Muscle layer of duodenum (tissue), 2 donors: ENCODE measurements around the gene MAGI1.

Experiments used
- H3K27ac ChIP-seq: one replicate; pipeline ENCODE4 v1.7.0; 2013; ENCODE audit warnings: mild to moderate bottlenecking, low read length
- H3K27me3 ChIP-seq: one replicate; pipeline ENCODE4 v1.7.0; 2013; ENCODE audit warnings: low read depth, mild to moderate bottlenecking, control low read depth, low read length
- H3K36me3 ChIP-seq, 2 donors: one replicate each; pipeline ENCODE4 v1.7.0; 2013; ENCODE audit warnings: low read length in 2 of 2, control low read depth in 1 of 2, mild to moderate bottlenecking in 1 of 2; ENCODE audit not compliant: insufficient read depth in 2 of 2, control insufficient read depth in 1 of 2
- H3K4me1 ChIP-seq, 2 donors: one replicate each; pipeline ENCODE4 v1.7.0; 2013; ENCODE audit warnings: low read length in 2 of 2, mild to moderate bottlenecking in 2 of 2, control low read depth in 1 of 2, moderate library complexity in 1 of 2; ENCODE audit not compliant: insufficient read depth in 2 of 2, control insufficient read depth in 1 of 2
- H3K4me3 ChIP-seq, 2 donors: one replicate each; pipeline ENCODE4 v1.7.0; 2013; ENCODE audit warnings: low read length in 2 of 2, low read depth in 1 of 2, mild to moderate bottlenecking in 1 of 2
- H3K9me3 ChIP-seq, 2 donors: one replicate each; pipeline ENCODE4 v1.7.0; 2013; ENCODE audit warnings: low read length in 2 of 2, control low read depth in 1 of 2, mild to moderate bottlenecking in 1 of 2; ENCODE audit not compliant: control insufficient read depth in 1 of 2
- donor health status: healthy.

The MAGI1 gene

GRCh38 chr3:65348398-65348995 lies 690.2 kb downstream of the MAGI1 start:
- H3K36me3 ChIP-seq = no peaks in the 10 kb centered on the region
- no peaks in the 10 kb centered on the region for H3K27me3 ChIP-seq
- no peaks in the 10 kb centered on the region for H3K4me1 ChIP-seq
- H3K4me3 ChIP-seq = no peak overlapping the region
- H3K27ac ChIP-seq = no peak overlapping the region
- H3K9me3 ChIP-seq = no peaks in the 10 kb centered on the region

- Histone ChIP-seq H3K4me3 (no peak overlapping the region), H3K4me1 (no peaks in the 10 kb centered on the region), H3K27ac (no peak overlapping the region)
These were observed 691.6 kb downstream of the MAGI1 start for GRCh38 chr3:65347166-65347565.

GRCh38 chr3:65344846-65345245 lies 693.9 kb downstream of the MAGI1 start:
- H3K4me3 ChIP-seq = no peak overlapping the region
- no peak overlapping the region for H3K27ac ChIP-seq
- no peaks in the 10 kb centered on the region for H3K36me3 ChIP-seq
- H3K4me1 ChIP-seq = no peaks in the 10 kb centered on the region
- no peaks in the 10 kb centered on the region for H3K27me3 ChIP-seq
- H3K9me3 ChIP-seq = no peaks in the 10 kb centered on the region

More at GRCh38 chr3:65347166-65347565, 691.6 kb downstream of the MAGI1 start:
- Histone ChIP-seq H3K36me3 (no peaks in the 10 kb centered on the region), H3K9me3 (no peaks in the 10 kb centered on the region), H3K27me3 (no peaks in the 10 kb centered on the region)

- Histone ChIP-seq H3K27ac (no peak overlapping the region), H3K9me3 (no peaks in the 10 kb centered on the region), H3K4me1 (no peaks in the 10 kb centered on the region), H3K27me3 (no peaks in the 10 kb centered on the region), H3K36me3 (no peaks in the 10 kb centered on the region), H3K4me3 (no peak overlapping the region)
These were observed 694.3 kb downstream of the MAGI1 start for GRCh38 chr3:65344444-65344843.

- Histone ChIP-seq H3K9me3 (no peaks in the 10 kb centered on the region), H3K27me3 (no peaks in the 10 kb centered on the region), H3K4me3 (no peak overlapping the region), H3K4me1 (no peaks in the 10 kb centered on the region), H3K36me3 (no peaks in the 10 kb centered on the region), H3K27ac (no peak overlapping the region)
These were observed 695.0 kb downstream of the MAGI1 start for GRCh38 chr3:65343736-65344135.

GRCh38 chr3:65343026-65343425 lies 695.7 kb downstream of the MAGI1 start:
- no peaks in the 10 kb centered on the region for H3K36me3 ChIP-seq
- no peak overlapping the region for H3K4me3 ChIP-seq
- H3K4me1 ChIP-seq = no peaks in the 10 kb centered on the region
- no peaks in the 10 kb centered on the region for H3K9me3 ChIP-seq
- no peaks in the 10 kb centered on the region for H3K27me3 ChIP-seq
- H3K27ac ChIP-seq = no peak overlapping the region

- H3K27ac ChIP-seq = no peak overlapping the region
- H3K27me3 ChIP-seq = no peaks in the 10 kb centered on the region
- H3K4me1 ChIP-seq = no peaks in the 10 kb centered on the region
- H3K36me3 ChIP-seq = no peaks in the 10 kb centered on the region
- no peak overlapping the region for H3K4me3 ChIP-seq
- no peaks in the 10 kb centered on the region for H3K9me3 ChIP-seq
These were observed 696.5 kb downstream of the MAGI1 start for GRCh38 chr3:65342084-65342683.

- Histone ChIP-seq H3K27me3 (no peaks in the 10 kb centered on the region), H3K36me3 (no peaks in the 10 kb centered on the region), H3K4me3 (no peak overlapping the region), H3K4me1 (no peaks in the 10 kb centered on the region), H3K9me3 (no peaks in the 10 kb centered on the region), H3K27ac (no peak overlapping the region)
These were observed 699.5 kb downstream of the MAGI1 start for GRCh38 chr3:65339192-65339740.

GRCh38 chr3:65338571-65338970 lies 700.1 kb downstream of the MAGI1 start:
- H3K4me3 ChIP-seq = no peak overlapping the region
- no peaks in the 10 kb centered on the region for H3K4me1 ChIP-seq
- H3K36me3 ChIP-seq = no peaks in the 10 kb centered on the region
- no peaks in the 10 kb centered on the region for H3K27me3 ChIP-seq
- H3K27ac ChIP-seq = no peak overlapping the region
- no peaks in the 10 kb centered on the region for H3K9me3 ChIP-seq

GRCh38 chr3:65335587-65335986 lies 703.1 kb downstream of the MAGI1 start:
- no peak overlapping the region for H3K4me3 ChIP-seq
- H3K27me3 ChIP-seq = no peaks in the 10 kb centered on the region
- no peak overlapping the region for H3K27ac ChIP-seq
- H3K4me1 ChIP-seq = no peaks in the 10 kb centered on the region
- no peaks in the 10 kb centered on the region for H3K9me3 ChIP-seq
- H3K36me3 ChIP-seq = no peaks in the 10 kb centered on the region

GRCh38 chr3:65334045-65334665 lies 704.6 kb downstream of the MAGI1 start:
- Histone ChIP-seq H3K36me3 (no peaks in the 10 kb centered on the region), H3K4me1 (no peaks in the 10 kb centered on the region)

More at GRCh38 chr3:65334045-65334665, 704.6 kb downstream of the MAGI1 start:
- Histone ChIP-seq H3K4me3 (no peak overlapping the region), H3K27me3 (no peaks in the 10 kb centered on the region), H3K9me3 (no peaks in the 10 kb centered on the region), H3K27ac (no peak overlapping the region)
